SH-SY5Y (cell line): Measurements from ENCODE around the gene ARSB.

Source experiments
- GATA2 ChIP-seq: IDR thresholded peaks from 2 replicates; pipeline ENCODE4 v1.6.1; 2011; ENCODE audit warnings: mild to moderate bottlenecking, low read depth, low read length
- GATA3 ChIP-seq: IDR thresholded peaks from 2 replicates; pipeline ENCODE4 v1.6.1; 2011; ENCODE audit warnings: low read depth, mild to moderate bottlenecking, low read length, moderate library complexity

GRCh38 chr5:78975035-78975434, 10.1 kb downstream of the ARSB start:
- no peak for TF ChIP-seq GATA2
- no peak for TF ChIP-seq GATA3
